HL-60 (cell line): ENCODE measurements around the gene ZNF280B.

Experiments
- CTCF ChIP-seq: IDR thresholded peaks from one replicate; pipeline ENCODE4 v1.5.1; 2011; ENCODE audit warnings: low read length, control low read depth, inconsistent platforms; ENCODE audit not compliant: insufficient read depth
- POLR2AphosphoS5 ChIP-seq: IDR thresholded peaks from 2 replicates; pipeline ENCODE4 v1.6.1; 2012; ENCODE audit warnings: low read depth
- REST ChIP-seq: IDR thresholded peaks from 2 replicates; pipeline ENCODE4 v1.6.1; 2012; ENCODE audit warnings: low read depth; ENCODE audit not compliant: insufficient replicate concordance

- TF ChIP-seq CTCF: no peak
- TF ChIP-seq POLR2AphosphoS5: no peak
- no peak for TF ChIP-seq REST
These were observed 29.4 kb downstream of the ZNF280B start for GRCh38 chr22:22479116-22479515.
